HepG2 (cell line): ENCODE data around the gene SPINK8. TPM values are rescaled to one million over a fixed set of nuclear protein-coding genes. Genes with fewer than 3 reads are reported as not detected.

ENCODE experiments used
- ATM ChIP-seq: fragments of 450-650 bp; IDR thresholded peaks from 2 replicates; pipeline ENCODE4 v1.7.1; 2017; ENCODE audit warnings: mild to moderate bottlenecking, borderline replicate concordance
- DZIP1 ChIP-seq: sonication (generic); formaldehyde crosslinking; IDR thresholded peaks from 2 replicates; pipeline ENCODE4 v1.5.0; 2020; ENCODE audit warnings: mild to moderate bottlenecking, missing genetic modification reagents
- GTF2F1 ChIP-seq: fragments of 150-350 bp; IDR thresholded peaks from 2 replicates; pipeline ENCODE4 v1.6.1; 2014; ENCODE audit warnings: low read length
- HES4 ChIP-seq: sonication (generic); formaldehyde crosslinking; IDR thresholded peaks from 2 replicates; pipeline ENCODE4 v1.9.0; 2021; ENCODE audit warnings: mild to moderate bottlenecking, missing genetic modification reagents, borderline replicate concordance
- HMGA1 ChIP-seq: sonication (generic); formaldehyde crosslinking; conservative IDR thresholded peaks from 2 replicates; pipeline ENCODE4 v1.4.0; 2020; ENCODE audit warnings: missing genetic modification reagents
- KDM2A ChIP-seq: sonication (generic); formaldehyde crosslinking; IDR thresholded peaks from 2 replicates; pipeline ENCODE4 v1.4.0; 2020; ENCODE audit warnings: low read depth, missing genetic modification reagents, borderline replicate concordance
- MED13 ChIP-seq: sonication (generic); formaldehyde crosslinking; IDR thresholded peaks from 2 replicates; pipeline ENCODE4 v1.5.0; 2020; ENCODE audit warnings: missing genetic modification reagents
- MIER3 ChIP-seq: IDR thresholded peaks from 2 replicates; pipeline ENCODE4 v1.6.1; 2016; ENCODE audit warnings: missing compliant biosample characterization, borderline replicate concordance
- NFRKB ChIP-seq: fragments of 450-650 bp; IDR thresholded peaks from 2 replicates; pipeline ENCODE4 v1.6.1; 2017
- NKX3-1 ChIP-seq: sonication (generic); formaldehyde crosslinking; IDR thresholded peaks from 2 replicates; pipeline ENCODE4 v1.5.0; 2020; ENCODE audit warnings: missing genetic modification reagents
- ONECUT2 ChIP-seq: sonication (generic); formaldehyde crosslinking; IDR thresholded peaks from 2 replicates; pipeline ENCODE4 v1.4.0; 2020; ENCODE audit warnings: missing genetic modification reagents
- PHF20 ChIP-seq: sonication (generic); formaldehyde crosslinking; IDR thresholded peaks from 2 replicates; pipeline ENCODE4 v1.5.0; 2020; ENCODE audit warnings: mild to moderate bottlenecking, missing genetic modification reagents
- RBFOX2 ChIP-seq: fragments of 200-400 bp; formaldehyde crosslinking; IDR thresholded peaks from 2 replicates; pipeline ENCODE4 v1.6.1; 2017; ENCODE audit warnings: low read depth, mild to moderate bottlenecking, low read length
- SMAD9 ChIP-seq: sonication (generic); formaldehyde crosslinking; IDR thresholded peaks from 2 replicates; pipeline ENCODE4 v1.5.1; 2020; ENCODE audit warnings: mild to moderate bottlenecking, missing genetic modification reagents
- SMYD3 ChIP-seq: sonication (generic); formaldehyde crosslinking; IDR thresholded peaks from 2 replicates; pipeline ENCODE4 v1.8.1; 2023; ENCODE audit warnings: mild to moderate bottlenecking, missing genetic modification reagents
- SOX6 ChIP-seq, 2 experiments: fragments of 450-650 bp in 1 of 2; sonication (generic) in 1 of 2; formaldehyde crosslinking in 1 of 2; IDR thresholded peaks; 2 replicates each; pipeline versions ENCODE4 v1.4.0 to v1.6.1; 2017 to 2020; ENCODE audit warnings: antibody characterized with exemption in 1 of 2, mild to moderate bottlenecking in 1 of 2, missing genetic modification reagents in 1 of 2
- SP2 ChIP-seq: sonication (generic); formaldehyde crosslinking; IDR thresholded peaks from 2 replicates; pipeline ENCODE4 v1.5.1; 2020; ENCODE audit warnings: mild to moderate bottlenecking, missing genetic modification reagents
- TCF12 ChIP-seq, 2 experiments: fragments of 450-650 bp in 1 of 2; sonication (generic) in 1 of 2; formaldehyde crosslinking in 1 of 2; IDR thresholded peaks; 2 replicates each; pipeline versions ENCODE4 v1.6.1 to v1.8.0; 2017 to 2022; ENCODE audit warnings: antibody characterized with exemption in 1 of 2, mild to moderate bottlenecking in 1 of 2, missing genetic modification reagents in 1 of 2, moderate library complexity in 1 of 2
- XBP1 ChIP-seq: sonication (generic); formaldehyde crosslinking; IDR thresholded peaks from 2 replicates; pipeline ENCODE4 v1.5.0; 2020; ENCODE audit warnings: missing genetic modification reagents
- ZBTB21 ChIP-seq: sonication (generic); formaldehyde crosslinking; IDR thresholded peaks from 2 replicates; pipeline ENCODE4 v1.4.0; 2020; ENCODE audit warnings: missing genetic modification reagents
- ZFP37 ChIP-seq: sonication (generic); formaldehyde crosslinking; IDR thresholded peaks from 2 replicates; pipeline ENCODE4 v1.4.0; 2020; ENCODE audit warnings: missing genetic modification reagents, borderline replicate concordance
- ZNF253 ChIP-seq: sonication (generic); formaldehyde crosslinking; IDR thresholded peaks from 2 replicates; pipeline ENCODE4 v1.8.0; 2022; ENCODE audit warnings: mild to moderate bottlenecking, missing genetic modification reagents, borderline replicate concordance
- ZNF292 ChIP-seq: sonication (generic); formaldehyde crosslinking; IDR thresholded peaks from 2 replicates; pipeline ENCODE4 v1.8.1; 2022; ENCODE audit warnings: mild to moderate bottlenecking, low read depth, missing genetic modification reagents, borderline replicate concordance
- ZNF362 ChIP-seq: sonication (generic); formaldehyde crosslinking; IDR thresholded peaks from 2 replicates; pipeline ENCODE4 v1.4.0; 2020; ENCODE audit warnings: missing genetic modification reagents, mild to moderate bottlenecking, borderline replicate concordance
- ZNF460 ChIP-seq: sonication (generic); formaldehyde crosslinking; IDR thresholded peaks from 2 replicates; pipeline ENCODE4 v1.5.1; 2020; ENCODE audit warnings: missing genetic modification reagents, mild to moderate bottlenecking, borderline replicate concordance
- ZNF703 ChIP-seq: sonication (generic); formaldehyde crosslinking; IDR thresholded peaks from 2 replicates; pipeline ENCODE4 v1.5.1; 2020; ENCODE audit warnings: missing genetic modification reagents, mild to moderate bottlenecking, moderate library complexity, borderline replicate concordance
- ZNF724P ChIP-seq: sonication (generic); formaldehyde crosslinking; IDR thresholded peaks from 2 replicates; pipeline ENCODE4 v1.8.0; 2022; ENCODE audit warnings: missing genetic modification reagents, borderline replicate concordance
- ZNF879 ChIP-seq: sonication (generic); formaldehyde crosslinking; IDR thresholded peaks from 2 replicates; pipeline ENCODE4 v1.8.1; 2023; ENCODE audit warnings: missing genetic modification reagents
- polyA plus RNA-seq, 8 experiments: library from polyadenylated mRNA; depleted of rRNA in 3 of 8; stranded (reverse) in 7 of 8; unstranded in 1 of 8; fragments of >200 nt; fragmentation: Illumina TruSeq in 4 of 8; extraction: Trizol in 4 of 8; gene quantifications; 2 replicates each; pipeline versions ENCODE4 v1.2.1 to v1.2.3, GENCODE V29; 2011 to 2016; ENCODE audit warnings: low read depth in 4 of 8, missing spikeins in 1 of 8, mixed read lengths in 1 of 8; ENCODE audit not compliant: insufficient read depth in 1 of 8
- total RNA-seq, 5 experiments: library from RNA; depleted of rRNA; stranded (reverse); fragments of >200 nt; fragmentation: Illumina TruSeq; extraction: Trizol; gene quantifications; 2 replicates each; pipeline ENCODE4 v1.2.3, GENCODE V29; 2016; ENCODE audit warnings: low read depth in 1 of 5

SPINK8 gene
- total and polyA plus RNA-seq, 2 of the 13 experiments (the other 11 are each of a cell fraction or from before 2014, with no cell fraction given) = not detected

GRCh38 chr3:48301020-48301799, 32.3 kb downstream of the SPINK8 start, which contains the start of gene NME6 (continued):
- TF ChIP-seq SOX6 (IDR thresholded peaks at IDR 0.05) (no peak), SOX6 (CRISPR knock-in tag; IDR thresholded peaks at IDR 0.05) (no peak; the same call in none of the 2 replicates), ZBTB21 (CRISPR knock-in tag) (no peak; the same call in 1 of the 2 replicates), ZFP37 (CRISPR knock-in tag) (peak; percentile 76), HES4 (CRISPR knock-in tag) (peak; percentile 80; the same call in 1 of the 2 replicates), PHF20 (CRISPR knock-in tag) (peak; percentile 91), ZNF879 (CRISPR knock-in tag) (peak; percentile 65; the same call in 1 of the 2 replicates), MED13 (CRISPR knock-in tag) (peak; percentile 67), TCF12 (IDR thresholded peaks at IDR 0.05) (no peak), TCF12 (CRISPR knock-in tag; IDR thresholded peaks at IDR 0.05) (0 out of 2 replicates have a peak, but pooled peaks have one; percentile 34), ATM (no peak), SMAD9 (CRISPR knock-in tag) (peak; percentile 98), SP2 (CRISPR knock-in tag) (no peak), DZIP1 (peak; percentile 99), HMGA1 (CRISPR knock-in tag) (no peak), MIER3 (CRISPR knock-in tag) (no peak), GTF2F1 (no peak), NFRKB (no peak), RBFOX2 (peak; percentile 98), ZNF703 (peak; percentile 99), SMYD3 (0 out of 2 replicates have a peak, but pooled peaks have one; percentile 56), ZNF724P (0 out of 2 replicates have a peak, but pooled peaks have one; percentile 44), ZNF362 (CRISPR knock-in tag) (no peak; the same call in 1 of the 2 replicates), KDM2A (CRISPR knock-in tag) (peak; percentile 95), ONECUT2 (CRISPR knock-in tag) (no peak), XBP1 (no peak), ZNF292 (CRISPR knock-in tag) (no peak), NKX3-1 (peak; percentile 95), ZNF460 (CRISPR knock-in tag) (peak; percentile 14; the same call in 1 of the 2 replicates), ZNF253 (CRISPR knock-in tag) (no peak)
